Retina (tissue), 1 donor: ENCODE data around the gene HSD17B8.
A peak's percentile ranks its signal among the peaks of the same experiment; 100 is the strongest.

Source experiments
- DNase-seq: peaks from one replicate; pipeline ENCODE4 v3.0.0-alpha.2; 2016

HSD17B8 gene

DNA sequence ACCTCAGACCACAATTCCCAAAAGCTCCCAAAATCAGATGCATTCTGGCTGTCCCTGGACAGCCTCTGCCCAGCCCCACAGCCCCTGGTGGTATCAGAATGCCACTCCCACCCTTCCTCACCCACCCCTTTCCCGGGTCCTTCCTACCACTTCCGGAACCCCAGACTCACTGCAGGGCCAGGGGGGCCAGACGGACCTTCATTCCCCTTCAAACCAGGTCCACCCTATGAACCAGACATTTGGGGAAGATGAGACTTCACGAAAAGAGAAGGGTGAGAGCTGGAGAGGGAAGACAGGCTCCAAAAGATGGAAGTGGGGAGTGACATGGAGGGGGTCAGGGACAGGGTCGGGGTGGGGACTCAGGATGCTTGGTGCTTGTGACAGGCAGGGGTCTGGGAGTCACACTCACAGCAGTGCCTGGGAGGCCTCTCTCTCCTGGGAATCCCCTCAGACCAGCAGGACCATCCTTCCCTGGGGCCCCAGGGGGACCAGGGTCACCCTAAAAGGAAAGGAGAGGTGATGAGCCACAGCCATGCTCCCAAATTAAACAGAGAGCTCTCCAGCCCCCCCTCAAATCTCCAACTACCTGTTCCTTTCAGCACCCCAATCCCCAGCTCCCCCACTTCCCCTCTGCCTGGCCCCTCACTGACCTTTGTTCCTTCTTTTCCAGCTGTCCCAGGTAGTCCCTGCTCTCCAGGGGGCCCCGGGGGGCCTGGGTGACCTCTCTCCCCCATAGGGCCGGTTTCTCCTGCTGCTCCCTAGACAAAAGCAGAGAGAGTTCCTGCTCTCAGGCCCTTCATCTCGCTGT, 32.4 kb upstream of the HSD17B8 start:
- DNase-seq: no peak

DNA sequence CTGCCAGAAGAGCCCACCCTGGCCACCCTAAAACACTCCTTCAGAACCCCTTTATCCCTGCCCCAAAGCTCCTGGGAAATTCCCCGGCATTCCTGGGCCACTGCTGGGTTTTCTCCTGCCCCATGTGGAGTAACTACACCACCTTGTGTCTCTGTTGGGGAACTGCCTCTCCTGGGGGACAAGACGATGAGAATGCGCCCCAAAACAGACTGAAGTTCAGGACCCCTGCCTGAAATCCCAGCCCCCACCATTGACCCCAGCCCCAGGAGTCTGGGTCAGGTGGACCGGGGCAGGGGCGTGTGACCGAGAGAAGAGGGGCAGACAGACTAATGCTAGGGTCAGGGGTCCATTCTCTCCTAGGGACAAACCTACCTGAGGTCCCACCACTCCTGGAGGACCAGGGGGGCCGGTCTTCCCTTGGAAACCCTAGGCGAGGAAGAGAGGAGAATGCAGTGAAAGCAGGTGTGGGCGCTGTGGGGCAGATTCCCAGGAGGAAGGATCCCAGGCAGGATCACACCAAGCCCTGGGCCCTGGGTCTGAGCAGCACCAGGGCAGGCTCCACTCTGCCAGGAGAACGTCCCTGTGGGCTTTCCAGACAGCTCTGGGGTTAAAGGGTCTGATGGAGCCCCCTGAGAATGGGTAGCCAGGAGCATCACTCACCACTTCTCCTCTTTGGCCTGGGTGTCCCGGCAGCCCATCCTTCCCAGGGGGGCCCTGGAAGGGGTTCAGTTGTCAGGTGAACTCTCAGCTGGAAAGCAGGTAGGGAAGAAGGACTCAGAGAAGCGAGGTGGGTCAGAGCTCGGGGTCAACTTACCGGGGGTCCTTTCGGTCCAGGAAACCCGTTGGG, 31.5 kb upstream of the HSD17B8 start:
- no peak for DNase-seq

DNA sequence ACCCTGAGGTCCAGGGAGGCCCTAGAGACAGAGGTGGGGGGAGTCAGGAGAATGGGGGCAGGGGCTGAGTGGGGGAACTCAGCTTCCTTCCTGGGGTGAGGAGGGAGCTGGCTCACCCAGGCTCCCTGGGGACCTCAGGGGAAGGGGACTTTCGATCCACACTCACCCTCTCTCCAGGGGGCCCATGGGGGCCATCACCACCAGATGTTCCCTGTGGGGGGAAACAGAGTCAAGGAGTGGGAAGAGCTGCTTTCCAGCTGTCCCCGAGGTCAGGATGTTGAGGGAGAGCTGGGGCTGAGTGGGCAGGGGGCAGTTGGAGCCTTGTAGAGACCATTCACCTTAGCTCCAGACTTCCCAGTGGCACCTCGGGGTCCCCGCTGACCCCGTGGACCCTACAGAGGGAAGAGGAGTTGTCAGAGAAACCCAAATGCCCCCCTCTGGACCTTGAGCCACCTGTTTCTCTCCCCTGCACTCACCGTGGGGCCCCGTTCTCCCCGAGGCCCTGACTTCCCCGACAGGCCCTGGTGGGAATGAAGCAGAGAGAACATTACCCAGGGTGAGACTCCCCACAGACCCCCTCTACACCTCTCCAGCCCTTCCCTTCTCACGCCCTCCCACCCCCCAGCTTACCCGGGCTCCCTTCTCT, 30.8 kb upstream of the HSD17B8 start:
- DNase-seq: no peak

DNA sequence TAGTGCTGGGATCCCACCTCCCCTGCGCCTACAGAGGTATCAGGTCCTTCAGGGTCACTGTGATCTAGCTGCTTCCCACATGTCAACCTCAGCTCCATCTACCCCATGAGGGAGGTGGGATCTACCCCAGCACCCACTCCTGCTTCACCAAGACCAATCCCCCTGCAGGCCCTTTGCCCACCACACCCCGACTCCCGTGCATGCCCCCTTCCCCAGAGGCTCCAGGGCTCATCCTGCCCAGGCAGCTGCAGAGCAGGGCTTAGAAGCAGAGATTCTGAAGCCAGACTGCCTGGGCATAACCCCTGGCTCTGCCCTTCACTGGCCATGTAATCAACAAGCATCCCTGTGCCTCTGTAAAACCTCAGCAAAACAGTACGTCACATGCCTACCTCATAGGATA, 29.7 kb upstream of the HSD17B8 start:
- DNase-seq: no peak

DNA sequence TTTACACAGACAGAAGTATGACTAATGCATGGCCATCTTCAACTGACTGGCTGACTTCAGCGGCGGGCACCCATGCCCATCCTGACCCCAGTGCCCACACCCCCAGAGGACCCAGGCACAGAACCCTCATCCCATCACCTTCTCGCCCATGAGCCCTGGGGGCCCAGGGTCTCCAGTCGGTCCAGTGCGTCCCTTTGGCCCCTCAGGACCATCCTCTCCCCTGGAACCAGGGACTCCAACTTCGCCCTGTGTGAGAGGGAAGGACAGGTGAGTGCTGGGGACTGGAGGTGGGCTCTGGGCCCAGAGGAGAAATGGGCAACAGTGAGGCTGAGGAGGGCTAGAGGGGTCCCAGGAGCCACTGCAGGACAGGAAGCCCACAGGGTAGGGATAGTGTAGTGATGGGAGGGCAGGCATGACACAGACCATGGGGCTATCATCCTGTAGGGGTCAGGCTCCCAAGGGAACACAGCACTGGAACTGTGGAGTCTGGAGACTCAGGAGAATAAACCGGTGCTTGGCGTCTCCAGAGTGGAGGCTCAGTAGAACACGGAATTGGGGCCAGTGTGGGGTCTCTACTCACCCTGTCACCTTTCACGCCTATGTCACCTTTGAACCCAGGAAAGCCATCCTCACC, 28.9 kb upstream of the HSD17B8 start:
- no peak for DNase-seq

DNA sequence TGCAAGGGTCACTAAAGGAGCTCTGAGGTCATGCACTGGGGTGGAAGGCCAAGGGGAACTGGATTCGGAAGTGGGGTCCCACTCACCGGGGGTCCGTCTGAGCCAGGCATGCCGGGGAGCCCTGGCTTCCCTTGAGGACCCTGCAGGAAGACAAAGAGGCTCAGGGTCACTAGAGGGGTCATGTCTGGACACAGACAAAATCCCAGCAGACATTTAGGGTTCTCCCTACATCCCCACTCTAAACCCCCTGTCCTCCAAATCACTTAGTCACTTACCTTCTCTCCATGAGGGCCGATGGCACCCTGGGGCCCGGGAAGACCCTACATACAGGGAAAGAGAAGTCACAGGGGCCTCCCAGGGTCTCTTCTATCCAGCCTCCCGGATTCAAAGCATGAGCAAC, 27.5 kb upstream of the HSD17B8 start:
- DNase-seq: no peak

DNA sequence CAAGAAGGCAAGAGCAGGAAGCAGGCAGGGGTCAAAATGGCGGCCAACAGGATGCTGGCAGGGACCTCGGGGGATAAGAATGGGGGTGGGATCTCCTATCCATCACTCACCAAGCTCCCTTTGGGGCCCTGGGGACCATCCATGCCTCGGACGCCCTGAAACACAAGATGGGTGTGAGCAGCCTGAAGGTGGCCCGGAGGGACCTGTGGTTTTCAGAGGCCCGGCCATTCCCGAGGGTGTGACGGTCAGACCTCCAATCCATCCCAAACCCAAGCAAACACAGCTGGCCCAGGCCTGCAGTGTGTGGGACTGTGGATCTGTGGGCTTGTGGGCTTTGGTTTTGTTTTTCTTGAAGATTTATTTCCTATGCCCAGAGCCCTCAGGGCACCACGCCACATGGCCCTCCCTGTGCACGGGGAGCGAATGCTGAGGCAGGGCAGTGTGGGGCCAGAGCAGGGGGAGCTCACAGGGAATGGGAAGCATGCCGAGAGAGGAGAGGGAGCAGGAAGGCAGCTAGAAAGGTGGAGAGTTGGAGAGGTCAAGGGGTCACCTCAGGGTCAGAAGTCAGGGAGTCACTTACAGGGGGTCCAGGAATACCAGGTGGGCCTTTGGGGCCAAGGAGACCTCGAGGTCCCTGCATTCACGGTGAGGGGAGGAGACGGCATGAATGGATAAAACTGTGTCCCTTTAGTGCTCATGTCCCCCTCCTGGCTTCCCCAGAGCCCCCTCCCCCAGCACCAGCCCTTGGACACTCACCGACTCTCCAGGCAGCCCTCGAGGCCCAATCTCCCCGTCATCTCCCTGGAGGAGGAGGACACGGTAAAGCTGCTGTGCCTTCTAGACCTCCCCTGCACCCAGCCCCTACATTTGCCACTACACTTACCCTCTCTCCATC, 26.7 kb upstream of the HSD17B8 start:
- no peak for DNase-seq

DNA sequence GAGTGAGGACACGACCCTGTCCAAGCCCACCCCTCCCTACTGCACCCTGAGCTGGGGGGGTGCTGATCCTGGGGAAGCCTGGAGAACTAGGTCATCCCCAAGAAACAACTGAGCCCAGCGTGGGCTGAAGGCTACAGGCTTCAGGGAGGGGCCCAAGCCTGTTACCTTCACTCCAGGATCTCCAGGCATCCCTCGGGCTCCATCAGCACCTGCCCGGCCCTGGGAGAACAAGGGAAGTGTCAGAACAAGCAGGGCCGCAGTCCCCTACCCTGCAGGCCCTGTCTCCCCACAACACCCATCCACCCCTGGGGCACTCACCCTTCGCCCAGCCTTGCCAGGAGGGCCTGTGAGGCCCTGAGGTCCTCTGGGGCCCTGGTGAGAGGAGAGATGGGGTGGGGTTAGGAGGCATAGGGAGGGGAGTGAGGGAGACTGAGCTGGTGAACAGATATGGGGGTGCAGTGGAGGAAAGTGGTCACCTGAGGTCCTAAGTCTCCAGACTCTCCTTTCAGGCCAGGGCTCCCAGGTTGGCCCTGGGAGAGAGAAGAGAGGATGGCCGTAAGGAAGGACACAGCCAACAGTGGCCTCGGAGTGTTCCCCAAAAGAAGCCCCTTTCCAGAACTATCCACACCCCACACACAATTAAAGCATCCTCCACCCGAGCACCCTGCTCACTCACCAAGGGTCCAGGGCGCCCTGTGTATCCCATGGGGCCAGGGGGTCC, 25.5 kb upstream of the HSD17B8 start:
- DNase-seq: no peak

DNA sequence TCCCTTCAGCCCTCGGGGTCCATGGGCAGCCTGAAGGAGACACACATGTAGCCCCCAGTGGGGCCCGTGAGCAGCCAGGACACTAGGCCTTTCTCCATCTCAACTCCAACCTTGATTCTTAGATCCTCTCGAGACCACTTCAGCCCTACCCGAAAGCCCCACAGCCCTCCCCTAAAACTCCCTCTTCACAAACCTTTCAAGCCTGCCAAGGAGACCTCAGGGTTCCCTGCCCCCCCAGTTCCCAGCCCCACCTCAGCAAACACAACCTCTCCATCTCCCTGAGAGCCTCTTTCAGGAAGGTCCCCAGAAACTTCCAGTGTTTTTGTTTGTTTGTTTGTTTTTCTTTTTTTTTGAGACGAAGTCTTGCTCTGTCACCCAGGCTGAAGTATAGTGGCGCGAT, 23.3 kb upstream of the HSD17B8 start:
- DNase-seq: no peak

DNA sequence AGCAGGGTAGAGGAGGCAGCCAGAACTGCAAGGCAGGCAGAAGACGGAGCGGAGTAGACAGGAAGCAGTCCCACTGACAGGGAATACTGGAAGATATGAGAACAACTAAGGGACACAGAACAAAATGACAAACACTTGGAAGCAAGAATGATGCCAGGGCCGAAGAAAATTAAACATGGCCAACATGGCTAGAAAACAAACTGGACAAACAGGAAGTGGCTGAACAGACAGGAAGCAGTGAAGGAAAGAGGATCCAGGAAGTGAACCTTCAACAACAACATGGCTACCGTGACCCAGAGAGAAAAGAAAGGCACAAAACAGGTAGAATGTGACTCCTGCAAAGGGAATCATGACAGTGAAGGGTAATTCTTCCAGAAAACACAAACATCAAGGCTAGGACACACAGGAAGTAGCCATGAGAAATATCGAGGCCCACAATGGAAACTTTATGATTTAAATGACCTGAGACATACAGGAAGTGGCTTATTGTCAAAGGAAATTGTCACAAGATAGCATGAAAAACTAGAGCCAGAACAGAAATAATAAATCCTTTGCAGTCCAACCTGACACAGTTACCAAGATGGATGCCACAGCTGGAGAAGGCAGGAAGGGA, 21.3 kb upstream of the HSD17B8 start:
- no peak for DNase-seq

DNA sequence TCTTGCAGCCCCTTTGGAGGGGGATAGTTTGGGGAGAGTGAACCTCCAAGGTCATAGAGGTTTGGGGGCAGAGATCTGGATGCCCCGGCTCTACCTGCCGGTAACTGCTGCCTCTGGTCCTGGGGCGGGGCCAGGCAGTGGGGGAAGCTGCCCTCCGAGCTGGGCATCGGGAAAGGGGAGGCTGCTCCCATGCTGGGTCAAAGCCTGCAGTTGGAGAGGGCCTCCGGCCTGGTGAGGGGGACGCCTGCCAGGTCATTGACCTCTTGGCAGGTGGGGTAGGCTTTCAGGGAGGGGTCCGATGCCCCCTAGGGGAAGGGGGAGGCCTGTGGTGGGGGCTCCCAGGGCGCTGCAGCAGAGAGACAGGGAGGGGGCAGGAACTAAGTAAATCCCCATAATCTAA, 19.3 kb upstream of the HSD17B8 start:
- no peak for DNase-seq

DNA sequence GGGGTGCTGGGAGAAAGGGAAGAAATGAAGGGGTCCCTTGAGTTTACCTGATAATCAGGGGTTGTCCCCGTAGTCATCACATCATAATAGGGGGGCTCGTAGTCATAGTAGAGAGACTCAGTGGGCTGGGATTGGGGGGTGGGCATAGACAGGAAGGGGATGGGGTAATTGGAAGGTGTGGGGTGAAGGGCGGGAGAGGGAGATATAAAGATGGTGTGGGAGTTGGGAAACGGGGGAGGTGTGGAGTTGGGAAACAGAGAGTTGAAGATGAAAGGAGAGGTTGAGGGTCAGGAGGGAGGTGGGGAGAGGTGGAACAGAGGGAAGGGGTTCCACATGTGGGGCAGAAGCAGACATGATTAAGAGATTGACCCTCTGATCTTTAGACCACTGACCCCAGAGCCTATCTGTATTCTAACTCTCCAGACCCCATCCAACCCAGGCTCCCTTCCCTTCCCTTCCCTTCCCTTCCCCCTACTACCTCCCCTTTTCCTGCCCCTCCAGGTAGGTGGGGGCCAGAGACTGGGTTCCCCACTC, 18.7 kb upstream of the HSD17B8 start:
- no peak for DNase-seq

DNA sequence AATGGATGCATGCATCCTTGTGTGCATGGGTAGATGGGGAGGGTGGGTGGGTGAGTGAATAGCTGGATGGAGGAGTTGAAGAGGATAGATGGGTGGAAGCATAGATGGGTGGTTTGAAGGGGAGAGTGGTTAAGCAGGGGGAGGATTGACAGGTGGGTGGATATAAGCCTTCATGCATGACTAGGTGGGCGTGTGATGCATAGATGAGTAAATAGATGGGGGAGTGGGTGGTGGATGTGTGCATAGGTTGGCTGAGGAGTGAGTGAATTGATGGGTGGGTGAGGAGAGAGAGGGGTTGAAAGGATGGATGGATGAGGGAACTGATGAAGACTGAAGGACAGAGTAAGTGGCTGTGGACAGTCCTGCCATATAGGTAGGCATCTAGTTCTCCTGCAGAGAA, 16.6 kb upstream of the HSD17B8 start:
- no peak for DNase-seq

DNA sequence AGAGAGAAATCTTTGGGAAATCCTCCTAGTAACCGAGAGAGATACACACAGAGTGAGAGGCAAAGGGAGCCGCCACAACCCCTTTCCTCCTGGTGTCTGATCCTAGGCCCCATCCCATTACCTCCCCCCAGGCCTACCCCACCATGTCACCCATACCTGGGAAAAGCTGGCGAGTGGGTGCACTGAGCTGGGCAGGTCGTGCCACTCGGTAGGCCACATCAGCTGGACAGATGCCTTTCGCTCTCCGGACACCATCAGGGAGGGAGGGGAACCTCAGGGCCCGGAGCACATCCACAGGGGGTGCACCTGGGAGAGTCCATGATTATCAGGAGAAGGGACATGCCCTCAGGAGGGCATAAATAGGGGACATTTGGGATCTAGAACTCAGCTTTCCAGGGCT, 15.3 kb upstream of the HSD17B8 start:
- DNase-seq: no peak

DNA sequence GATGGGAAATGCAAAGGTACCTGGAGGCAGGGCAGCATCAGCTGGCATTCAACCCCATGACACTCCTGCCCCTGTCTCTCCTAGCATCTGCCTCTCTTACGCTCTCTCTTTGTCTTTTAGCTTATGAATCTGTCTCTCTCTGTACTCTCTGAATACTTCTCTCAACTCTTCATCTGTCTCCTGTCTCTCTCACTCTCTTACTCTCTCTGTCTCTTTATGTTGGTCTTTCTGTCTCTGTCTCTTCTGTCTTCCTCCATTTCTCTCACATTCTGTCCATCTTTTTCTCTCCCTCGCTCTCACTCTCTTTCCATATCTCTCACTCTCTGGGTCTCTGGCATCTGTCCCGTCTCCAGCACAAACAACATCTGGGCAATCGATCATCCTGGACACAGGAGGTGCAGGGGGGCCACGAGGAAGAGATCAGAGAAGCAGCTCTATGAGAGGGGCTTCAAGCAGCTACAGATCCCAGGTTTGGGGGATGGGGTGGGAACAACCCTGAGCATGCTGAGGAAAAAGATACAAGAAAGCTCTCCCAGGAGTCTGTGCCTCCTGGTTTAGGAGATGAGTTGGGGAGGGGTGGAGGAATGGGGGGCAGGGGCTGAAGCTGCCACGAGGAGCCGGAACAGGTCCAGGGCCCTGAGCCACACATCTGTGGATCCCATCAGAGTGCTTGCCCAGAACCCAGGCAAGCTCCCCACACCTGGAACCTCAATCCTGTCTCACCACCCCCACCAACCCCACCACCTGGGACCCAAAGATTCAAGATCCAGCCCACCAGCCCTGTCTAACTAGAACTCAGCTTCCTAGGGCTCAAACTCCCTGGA, 14.6 kb upstream of the HSD17B8 start:
- DNase-seq: no peak

DNA sequence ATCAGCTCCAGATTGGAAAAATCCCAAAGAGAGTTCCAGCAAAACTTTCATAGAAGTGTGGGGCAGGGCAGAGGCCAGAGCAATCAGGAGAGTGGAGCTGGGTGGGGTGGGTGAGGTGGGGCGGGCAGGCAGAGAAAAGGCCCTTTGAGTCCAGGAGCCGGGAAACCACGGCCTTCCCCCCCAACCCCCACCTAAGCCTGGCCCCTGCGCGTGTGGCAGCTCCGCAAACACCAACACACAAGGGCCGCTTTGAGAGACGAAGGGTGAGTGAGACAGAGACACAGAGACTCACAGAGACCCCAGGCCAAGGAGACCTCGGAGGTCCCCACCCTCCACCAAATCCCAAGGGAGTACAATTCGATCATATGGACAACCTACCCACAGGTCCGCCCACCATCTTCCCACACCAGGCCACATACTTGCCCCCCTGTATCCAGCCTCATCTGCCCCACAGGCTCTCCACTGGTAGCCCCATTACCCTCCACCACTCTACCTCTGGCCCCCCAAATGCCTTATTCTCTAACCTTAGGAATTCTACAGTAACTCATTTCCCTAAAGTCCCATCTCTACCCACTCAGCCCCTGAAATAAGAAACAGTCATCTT, 13.8 kb upstream of the HSD17B8 start:
- DNase-seq: no peak

DNA sequence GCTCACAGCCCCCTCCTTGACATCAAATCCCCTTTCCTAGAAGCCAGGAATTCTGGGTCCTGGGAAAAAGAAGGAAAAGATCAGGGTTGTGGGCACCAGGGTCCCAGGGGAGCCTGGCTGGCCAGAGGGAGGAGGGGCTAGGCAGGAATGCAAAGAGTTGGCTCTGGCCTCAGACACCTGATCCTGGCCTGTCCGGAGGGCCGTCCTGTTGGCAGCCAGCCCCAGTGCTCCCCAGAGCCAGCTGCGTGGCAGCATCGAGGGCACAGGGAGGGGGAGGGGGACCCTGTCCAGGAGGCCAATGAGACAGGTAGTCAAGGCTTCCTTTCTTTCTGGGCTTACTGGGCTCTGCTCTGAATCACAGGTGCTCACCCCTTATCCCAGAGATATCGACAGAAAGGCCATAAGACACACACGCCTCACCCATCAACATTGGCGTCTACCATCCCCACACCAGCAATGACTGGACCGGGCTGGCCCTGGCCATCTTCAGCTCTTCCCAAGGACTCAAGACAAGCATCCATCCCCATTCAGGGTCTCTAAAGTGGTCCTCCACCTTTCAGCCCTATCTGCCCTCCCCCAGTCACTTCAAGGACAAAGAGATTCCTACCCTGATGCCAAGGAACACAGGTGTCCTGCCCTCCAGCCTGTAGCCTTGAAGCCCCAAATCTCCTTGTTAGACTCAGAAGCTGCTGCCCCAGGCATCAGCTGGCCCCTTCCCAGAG, 12.9 kb upstream of the HSD17B8 start:
- no peak for DNase-seq

DNA sequence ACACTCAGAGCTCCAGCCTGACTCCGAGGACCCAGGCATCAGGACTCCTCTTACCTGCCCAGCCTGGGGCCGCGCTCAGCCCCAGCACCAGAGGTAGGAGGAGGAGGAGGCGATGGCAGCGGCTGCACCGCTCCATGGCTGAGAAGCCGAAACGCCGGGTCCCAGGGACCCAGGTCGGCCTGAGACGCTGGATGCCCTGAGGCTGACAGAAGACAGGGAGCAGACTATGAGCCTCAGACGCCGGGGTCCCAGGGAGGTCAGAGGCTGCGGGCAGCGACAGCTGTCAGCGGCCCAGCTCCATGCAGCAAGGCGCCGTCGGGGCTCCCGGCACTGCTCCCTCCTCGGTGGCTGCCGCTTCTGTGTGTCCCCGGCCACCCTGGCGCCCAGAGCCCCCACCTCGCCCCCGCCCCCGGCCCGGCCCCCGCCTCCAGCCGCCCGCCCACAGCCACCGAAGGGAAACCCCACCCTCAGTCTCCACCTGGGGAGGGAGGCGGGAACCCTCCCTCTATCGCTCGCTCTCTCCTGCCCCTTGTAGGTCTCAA, 12.3 kb upstream of the HSD17B8 start, which contains the start of gene COL11A2:
TSS of gene COL11A2 (minus strand) at position 363 of the 542 bp plus-strand sequence. CDS start at position 136, 227 bp downstream.
- peak; percentile 47 for DNase-seq
